HG03354 (cell line): Measurements from ENCODE around the gene TCF4.

Experiments
- ATAC-seq: cut with Tn5 transposase; IDR thresholded peaks from one replicate; pipeline ENCODE4 v1.9.1; 2021; ENCODE audit warnings: mild to moderate bottlenecking; ENCODE audit not compliant: unreplicated experiment, poor library complexity, severe bottlenecking

Gene TCF4

GRCh38 chr18:55256929-55257289 lies 331.1 kb downstream of the TCF4 start:
- ATAC-seq: no peak

DNA sequence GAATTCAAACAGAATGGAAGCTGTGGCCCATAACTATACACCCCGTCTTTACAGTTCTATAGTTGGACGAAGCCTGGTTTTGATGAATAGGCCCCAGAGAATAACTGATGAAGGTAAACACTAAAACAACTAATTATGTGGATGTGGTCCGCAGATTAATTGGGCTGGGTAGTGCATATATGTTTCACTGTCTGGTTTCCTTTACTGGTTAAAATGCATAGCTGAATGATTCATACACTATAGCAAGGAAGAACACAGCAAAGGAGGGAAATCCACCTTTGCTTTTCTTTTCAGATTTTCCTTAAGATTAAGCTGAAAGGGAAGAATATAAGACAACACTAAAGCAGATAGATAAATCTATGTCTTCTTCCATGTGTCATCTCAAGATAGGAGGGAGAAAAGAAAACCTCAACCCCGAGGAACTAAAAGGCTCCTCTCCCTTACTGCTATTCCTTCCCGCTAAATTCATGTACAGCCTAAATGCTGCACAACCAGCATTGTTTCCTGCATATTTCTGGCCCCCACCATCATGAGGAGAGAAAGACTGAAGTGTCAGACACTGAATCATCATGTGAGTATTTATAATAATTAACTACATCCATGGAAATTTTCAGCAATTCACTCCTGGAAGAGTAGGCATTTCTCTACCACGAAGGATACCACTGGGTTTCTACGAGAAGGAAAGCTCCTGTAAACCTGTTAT lies 331.6 kb downstream of the TCF4 start:
- no peak for ATAC-seq

DNA sequence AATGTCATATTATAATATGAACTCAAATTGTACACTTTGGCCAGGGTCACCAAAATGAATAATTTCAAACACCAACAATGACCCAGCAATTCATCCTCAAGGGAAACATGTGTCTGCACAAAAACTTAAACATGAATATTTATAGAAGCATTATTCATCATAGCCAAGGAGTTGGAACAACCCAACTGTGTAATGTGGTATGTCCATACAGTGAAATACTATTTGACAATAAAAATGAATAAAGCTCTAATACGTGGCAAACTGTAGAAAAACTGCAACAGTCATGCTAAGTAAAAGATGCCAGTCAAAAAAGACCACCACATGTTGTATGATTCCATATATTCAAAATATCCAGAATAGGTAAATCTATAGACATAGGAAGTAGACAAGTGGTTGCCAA lies 334.2 kb downstream of the TCF4 start:
- ATAC-seq: no peak

DNA sequence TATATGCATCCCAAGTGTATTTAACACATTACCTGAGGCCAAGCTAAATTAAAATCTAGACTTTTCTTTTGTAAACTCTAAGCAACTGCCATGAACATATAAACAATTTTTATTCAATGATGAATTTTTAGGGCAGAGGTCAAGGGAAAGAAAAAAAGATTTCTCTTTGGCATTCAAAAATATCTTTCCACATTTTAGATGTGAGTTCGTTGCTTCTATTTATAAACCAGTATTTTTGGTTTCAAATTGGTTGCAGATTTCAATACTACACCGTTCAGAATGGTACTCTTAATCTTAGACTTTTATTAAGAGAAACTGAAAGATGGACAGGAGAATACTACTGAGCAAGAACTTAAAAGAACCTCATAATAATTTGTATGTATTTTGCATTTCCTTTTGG lies 335.1 kb downstream of the TCF4 start:
- peak; percentile 69 for ATAC-seq

GRCh38 chr18:55252053-55252675 lies 335.8 kb downstream of the TCF4 start:
- ATAC-seq: no peak

- ATAC-seq: no peak
These were observed 336.6 kb downstream of the TCF4 start for GRCh38 chr18:55251254-55251971.

- peak; percentile 32 for ATAC-seq
These were observed 337.2 kb downstream of the TCF4 start for GRCh38 chr18:55250768-55251173.

DNA sequence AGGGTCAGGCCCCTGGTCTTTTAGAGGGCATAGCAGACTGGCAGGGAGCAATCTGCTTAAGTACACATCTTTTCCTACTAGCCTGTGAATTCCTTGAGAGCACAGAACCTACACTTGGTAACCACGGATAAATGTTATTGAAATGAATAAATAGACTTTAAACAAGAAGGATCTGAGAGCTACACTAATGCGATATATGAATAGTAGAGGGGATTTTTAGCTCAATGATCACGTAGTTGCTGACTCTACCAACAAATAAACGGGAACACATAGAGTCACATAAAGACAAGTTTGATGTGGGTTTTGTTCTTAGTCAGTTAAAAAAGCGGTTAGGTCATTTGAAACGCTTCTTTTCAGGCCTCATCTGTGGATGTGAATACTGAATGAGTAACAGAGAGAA lies 338.4 kb downstream of the TCF4 start:
- ATAC-seq: peak; percentile 42

DNA sequence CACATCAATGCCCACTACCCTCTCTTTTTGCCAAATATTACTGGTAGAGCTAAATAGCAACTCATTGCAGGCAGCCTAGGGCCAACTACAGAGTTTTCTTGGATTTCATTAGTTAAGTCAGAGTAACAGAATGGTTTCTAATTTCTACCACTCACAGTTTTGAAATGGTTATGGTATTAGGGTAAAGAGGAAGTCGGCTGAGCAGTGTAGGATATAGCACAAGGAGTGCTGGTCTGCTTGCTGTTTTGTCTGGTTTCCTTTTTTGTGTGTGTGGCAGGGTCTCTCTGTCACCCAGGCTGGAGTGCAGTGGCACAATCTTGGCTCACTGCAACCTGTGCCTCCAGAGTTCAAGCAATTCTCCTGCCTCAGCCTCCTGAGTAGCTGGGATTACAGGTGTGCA lies 339.5 kb downstream of the TCF4 start:
- ATAC-seq: peak; percentile 26

GRCh38 chr18:55247032-55247431 lies 341.0 kb downstream of the TCF4 start:
- ATAC-seq: no peak

- peak; percentile 30 for ATAC-seq
These were observed 341.7 kb downstream of the TCF4 start for GRCh38 chr18:55246278-55246677.

DNA sequence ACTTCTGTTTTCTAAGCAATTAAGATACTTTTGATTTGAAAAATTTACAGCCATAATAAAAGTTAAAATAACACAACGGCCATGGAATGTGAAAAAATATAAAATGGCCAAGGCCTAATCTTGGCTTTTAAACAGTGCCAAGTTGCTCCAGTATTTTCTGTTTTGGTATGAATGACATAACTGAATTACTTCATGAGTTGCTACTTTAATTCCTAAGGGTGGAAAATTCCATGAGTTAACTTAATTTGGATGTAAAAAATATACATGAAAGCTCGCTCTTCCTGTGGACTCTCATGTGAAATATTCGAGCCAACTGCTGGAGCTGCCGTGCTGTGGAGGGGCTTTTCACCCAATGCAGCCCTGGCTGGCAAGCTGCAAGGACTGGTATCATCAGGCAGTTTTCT lies 342.8 kb downstream of the TCF4 start:
- no peak for ATAC-seq

DNA sequence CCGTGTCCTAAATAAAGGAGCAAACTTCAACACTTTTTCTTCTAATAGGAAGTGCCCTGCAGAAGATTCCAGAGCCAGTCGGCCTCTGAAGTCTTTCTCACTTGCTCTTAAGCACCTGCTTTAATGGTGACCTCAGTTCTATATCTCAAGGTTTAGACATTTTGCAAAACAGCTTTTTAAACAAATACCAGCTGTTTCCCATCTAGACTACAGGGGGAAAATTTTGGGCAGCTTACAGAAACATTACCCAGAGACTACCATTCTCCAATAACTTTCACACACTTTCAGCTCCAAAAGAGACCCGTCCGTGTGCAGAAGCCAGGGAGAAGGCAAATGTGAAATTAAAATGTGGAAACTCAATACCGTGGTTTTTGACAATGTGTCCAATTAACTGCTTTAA lies 343.4 kb downstream of the TCF4 start:
- ATAC-seq: peak; percentile 22

GRCh38 chr18:55243857-55244256 lies 344.1 kb downstream of the TCF4 start:
- ATAC-seq: no peak

GRCh38 chr18:55243255-55243654 lies 344.7 kb downstream of the TCF4 start:
- no peak for ATAC-seq

DNA sequence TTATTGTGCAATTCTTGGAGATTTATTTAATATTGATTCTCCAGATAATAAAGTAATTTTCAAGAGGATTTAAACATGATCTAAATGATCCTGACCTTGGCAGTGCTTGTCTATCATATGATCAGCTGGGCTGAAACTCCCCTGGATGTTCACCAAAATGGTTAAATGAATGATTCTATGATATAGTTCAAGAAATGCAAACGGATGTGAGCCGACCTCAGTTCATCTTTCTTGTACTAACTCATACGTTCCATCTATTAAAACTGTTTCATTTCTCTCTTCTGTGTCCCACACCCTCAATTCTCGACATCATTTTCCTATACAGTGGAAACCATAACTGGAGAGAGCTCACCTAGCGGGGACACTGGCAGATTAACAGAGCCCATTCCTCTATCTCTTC lies 347.0 kb downstream of the TCF4 start:
- ATAC-seq: peak; percentile 56

- no peak for ATAC-seq
These were observed 348.3 kb downstream of the TCF4 start for GRCh38 chr18:55239740-55240139.

DNA sequence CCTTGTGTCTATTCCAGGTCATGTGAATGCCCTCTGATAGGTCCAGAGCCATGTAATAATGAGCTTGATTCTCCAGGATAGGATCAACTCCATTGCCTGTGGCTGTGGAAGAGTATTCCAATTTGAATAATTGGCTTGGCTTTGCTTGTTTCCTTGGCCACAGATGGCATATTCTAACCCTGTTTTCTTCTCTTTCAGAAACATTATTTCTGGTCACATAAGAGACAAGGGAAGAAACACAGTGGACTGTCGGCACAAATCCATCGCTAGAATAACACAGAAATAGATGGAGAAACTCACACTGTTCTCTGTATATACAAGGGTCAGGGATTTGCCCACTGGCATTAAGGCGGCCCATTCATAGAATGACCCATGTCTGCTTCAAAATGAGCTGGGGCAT lies 350.3 kb downstream of the TCF4 start:
- ATAC-seq: no peak

DNA sequence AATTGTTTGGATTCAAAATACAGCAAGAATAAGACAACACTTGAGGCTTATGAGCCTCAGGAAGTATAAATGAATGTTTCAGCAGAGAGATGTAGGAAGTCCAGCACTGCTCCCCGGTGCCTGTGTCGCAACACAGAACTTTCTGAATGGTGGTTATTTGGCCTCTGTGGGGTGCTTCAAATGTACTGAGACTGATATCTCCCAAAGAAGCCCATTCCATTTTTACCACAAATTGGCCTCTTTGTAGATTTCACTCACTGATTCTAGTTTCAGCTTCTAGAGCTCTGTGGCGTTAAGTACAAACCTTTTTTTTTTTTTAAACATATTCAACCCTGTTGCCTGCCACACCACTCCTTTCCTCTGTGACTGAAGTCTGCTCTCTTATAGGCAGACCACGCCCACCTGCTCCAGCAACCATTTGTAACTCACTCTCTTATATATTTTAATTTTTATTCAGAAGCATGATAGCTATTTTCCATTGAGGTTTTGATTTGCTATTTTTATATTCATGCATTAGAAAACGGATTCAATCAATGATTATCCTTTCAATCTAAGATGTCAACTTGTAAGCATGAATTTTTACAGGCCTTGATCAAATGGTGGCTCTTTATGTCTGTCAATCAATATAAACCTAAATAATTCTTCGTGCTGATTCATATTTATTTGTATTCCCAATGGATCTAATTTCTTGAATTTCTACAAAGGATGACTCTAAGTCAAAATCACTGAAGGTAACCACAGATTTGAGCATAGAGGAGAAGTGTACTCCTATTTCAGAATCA lies 351.7 kb downstream of the TCF4 start:
- ATAC-seq: peak; percentile 55

GRCh38 chr18:55235094-55235461 lies 352.9 kb downstream of the TCF4 start:
- ATAC-seq: no peak
